IMR-90 (cell line): ENCODE data around the gene KYAT1. TPM values are rescaled to one million over a fixed set of nuclear protein-coding genes. Genes with fewer than 3 reads are reported as not detected.

Source experiments
- ATAC-seq: fragments of 200-7000 bp; cut with Tn5 transposase; 2 replicates; pipeline ENCODE4 v1.9.1; 2020; ENCODE audit warnings: low read depth, mild to moderate bottlenecking, moderate library complexity
- BruUV-seq: library from RNA; stranded (reverse); fragments of 400-500 nt; replicated peaks from 2 replicates; lab custom pipeline; 2021; lab: Mats Ljungman, UMichigan
- CTCF ChIA-PET: fragments of 300-600 bp; formaldehyde crosslinking; extraction: SDS; loops from one replicate; lab custom pipeline; 2021; ENCODE audit warnings: antibody characterized with exemption; lab: Yijun Ruan, JAX
- POLR2A ChIA-PET: fragments of 300-600 bp; sonication (Branson Sonifier 250); formaldehyde crosslinking; loops from one replicate; lab custom pipeline; 2022; ENCODE audit warnings: antibody characterized with exemption; ENCODE audit not compliant: unreplicated experiment; lab: Charles Lee
- DNase-seq: peaks from one replicate; pipeline ENCODE4 v3.0.0; 2013
- H2AFZ ChIP-seq: replicated peaks from 2 replicates; pipeline ENCODE3; 2013; ENCODE audit warnings: low read length, mild to moderate bottlenecking; ENCODE audit not compliant: poor library complexity
- H2AK5ac ChIP-seq: 2 replicates; pipeline ENCODE4 v1.6.1; 2013; ENCODE audit warnings: low read depth, low read length, inconsistent platforms
- H2AK9ac ChIP-seq: replicated peaks from 2 replicates; pipeline ENCODE3; 2013; ENCODE audit warnings: mild to moderate bottlenecking, low read depth, low read length, moderate library complexity; ENCODE audit not compliant: poor library complexity
- H2BK120ac ChIP-seq: 2 replicates; pipeline ENCODE4 v1.6.1; 2013; ENCODE audit warnings: low read depth, low read length, inconsistent platforms
- H2BK15ac ChIP-seq: 3 replicates; pipeline ENCODE4 v1.6.1; 2013; ENCODE audit warnings: low read depth, low read length, inconsistent platforms
- H2BK20ac ChIP-seq: 2 replicates; pipeline ENCODE4 v1.6.1; 2013; ENCODE audit warnings: low read depth, mild to moderate bottlenecking, inconsistent platforms, low read length, moderate library complexity
- H2BK5ac ChIP-seq: 2 replicates; pipeline ENCODE4 v1.6.1; 2013; ENCODE audit warnings: mild to moderate bottlenecking, low read depth, low read length, inconsistent platforms; ENCODE audit not compliant: poor library complexity, severe bottlenecking
- H3K14ac ChIP-seq: replicated peaks from 2 replicates; pipeline ENCODE4 v1.6.1; 2013; ENCODE audit warnings: low read depth, low read length, inconsistent platforms
- H3K18ac ChIP-seq: 2 replicates; pipeline ENCODE4 v1.6.1; 2013; ENCODE audit warnings: low read depth, low read length, control low read depth
- H3K23ac ChIP-seq: 2 replicates; pipeline ENCODE4 v1.6.1; 2013; ENCODE audit warnings: low read depth, low read length, inconsistent platforms
- H3K27ac ChIP-seq: 2 replicates; pipeline ENCODE4 v1.5.1; 2013; ENCODE audit warnings: mild to moderate bottlenecking, control low read depth, low read length; ENCODE audit not compliant: insufficient read depth
- H3K27me3 ChIP-seq: 2 replicates; pipeline ENCODE4 v1.6.1; 2013; ENCODE audit warnings: low read length; ENCODE audit not compliant: control insufficient read depth, insufficient read depth
- H3K36me3 ChIP-seq: 2 replicates; pipeline ENCODE4 v1.6.1; 2013; ENCODE audit warnings: low read length, mixed read lengths; ENCODE audit not compliant: control insufficient read depth, insufficient read depth
- H3K4ac ChIP-seq: 2 replicates; pipeline ENCODE4 v1.6.1; 2013; ENCODE audit warnings: low read depth, low read length, inconsistent platforms
- H3K4me1 ChIP-seq: 2 replicates; pipeline ENCODE4 v1.6.1; 2013; ENCODE audit warnings: low read length, mixed read lengths; ENCODE audit not compliant: control insufficient read depth, insufficient read depth
- H3K4me2 ChIP-seq: 2 replicates; pipeline ENCODE4 v1.6.1; 2013; ENCODE audit warnings: low read depth, mild to moderate bottlenecking, control low read depth, low read length, moderate library complexity
- H3K4me3 ChIP-seq: 2 replicates; pipeline ENCODE4 v1.5.1; 2013; ENCODE audit warnings: low read depth, mild to moderate bottlenecking, control low read depth, low read length, moderate library complexity; ENCODE audit not compliant: insufficient read depth
- H3K56ac ChIP-seq: 2 replicates; pipeline ENCODE4 v1.6.1; 2013; ENCODE audit warnings: low read length, inconsistent platforms; ENCODE audit not compliant: insufficient read depth; ENCODE audit errors: extremely low read depth
- H3K79me1 ChIP-seq, 2 experiments: 2 replicates each; pipeline ENCODE4 v1.6.1; 2013; ENCODE audit warnings: low read length in 2 of 2, inconsistent platforms in 1 of 2, low read depth in 1 of 2
- H3K9ac ChIP-seq: 2 replicates; pipeline ENCODE4 v1.6.1; 2013; ENCODE audit warnings: low read depth, low read length, control low read depth
- H3K9me1 ChIP-seq: 2 replicates; pipeline ENCODE4 v1.6.1; 2013; ENCODE audit warnings: low read length, inconsistent platforms; ENCODE audit not compliant: insufficient read depth
- H3K9me3 ChIP-seq: 2 replicates; pipeline ENCODE4 v1.6.1; 2013; ENCODE audit warnings: low read length; ENCODE audit not compliant: control insufficient read depth, insufficient read depth
- H4K20me1 ChIP-seq: 2 replicates; pipeline ENCODE4 v1.6.1; 2013; ENCODE audit warnings: low read length, inconsistent platforms; ENCODE audit not compliant: insufficient read depth
- H4K5ac ChIP-seq: 2 replicates; pipeline ENCODE4 v1.6.1; 2013; ENCODE audit warnings: mild to moderate bottlenecking, low read depth, low read length, control low read depth
- H4K8ac ChIP-seq, 2 experiments: 2 replicates each; pipeline ENCODE4 v1.6.1; 2013; ENCODE audit warnings: low read depth in 2 of 2, low read length in 2 of 2, control low read depth in 1 of 2, inconsistent platforms in 1 of 2
- H4K91ac ChIP-seq: 2 replicates; pipeline ENCODE4 v1.6.1; 2013; ENCODE audit warnings: low read depth, low read length, inconsistent platforms; ENCODE audit not compliant: insufficient read depth
- BHLHE40 ChIP-seq: fragments of 150-350 bp; IDR thresholded peaks from 2 replicates; pipeline ENCODE4 v1.6.1; 2016; ENCODE audit warnings: mild to moderate bottlenecking, low read depth, low read length
- CEBPB ChIP-seq: IDR thresholded peaks from 2 replicates; pipeline ENCODE4 v1.6.1; 2012; ENCODE audit warnings: low read depth, low read length, improper control_type of control experiment
- CHD1 ChIP-seq: IDR thresholded peaks from 2 replicates; pipeline ENCODE4 v1.6.1; 2012; ENCODE audit warnings: low read depth, low read length, improper control_type of control experiment
- CTCF ChIP-seq: conservative IDR thresholded peaks from 2 replicates; pipeline ENCODE4 v1.5.1; 2012; ENCODE audit warnings: mild to moderate bottlenecking, low read depth, low read length, improper control_type of control experiment
- ELK1 ChIP-seq: fragments of 150-350 bp; IDR thresholded peaks from 2 replicates; pipeline ENCODE4 v1.6.1; 2016; ENCODE audit warnings: low read depth, mild to moderate bottlenecking, low read length, moderate library complexity, borderline replicate concordance
- FOS ChIP-seq: fragments of 150-350 bp; IDR thresholded peaks from 2 replicates; pipeline ENCODE4 v1.6.1; 2016; ENCODE audit warnings: low read depth, low read length
- MAFK ChIP-seq: IDR thresholded peaks from 2 replicates; pipeline ENCODE4 v1.6.1; 2012; ENCODE audit warnings: low read depth, low read length, improper control_type of control experiment
- MAZ ChIP-seq: IDR thresholded peaks from 2 replicates; pipeline ENCODE4 v1.6.1; 2012; ENCODE audit warnings: low read depth, mild to moderate bottlenecking, low read length, improper control_type of control experiment, moderate library complexity, borderline replicate concordance
- NFE2L2 ChIP-seq: fragments of 150-350 bp; IDR thresholded peaks from 2 replicates; pipeline ENCODE4 v1.6.1; 2016; ENCODE audit warnings: low read depth, mild to moderate bottlenecking, low read length
- POLR2A ChIP-seq: IDR thresholded peaks from 2 replicates; pipeline ENCODE4 v1.6.1; 2012; ENCODE audit warnings: mild to moderate bottlenecking, low read depth, low read length
- RAD21 ChIP-seq: IDR thresholded peaks from 2 replicates; pipeline ENCODE4 v1.6.1; 2012; ENCODE audit warnings: low read length, improper control_type of control experiment
- RCOR1 ChIP-seq: IDR thresholded peaks from 2 replicates; pipeline ENCODE4 v1.6.1; 2012; ENCODE audit warnings: mild to moderate bottlenecking, low read length, improper control_type of control experiment; ENCODE audit not compliant: insufficient replicate concordance
- RFX5 ChIP-seq: IDR thresholded peaks from 2 replicates; pipeline ENCODE4 v1.8.0; 2012; ENCODE audit warnings: low read depth, mild to moderate bottlenecking, low read length, moderate library complexity
- SMC3 ChIP-seq: fragments of 150-350 bp; IDR thresholded peaks from 2 replicates; pipeline ENCODE4 v1.6.1; 2016; ENCODE audit warnings: low read depth, mild to moderate bottlenecking, antibody characterized with exemption, low read length, moderate library complexity
- USF2 ChIP-seq: fragments of 150-350 bp; IDR thresholded peaks from 2 replicates; pipeline ENCODE4 v1.6.1; 2017; ENCODE audit warnings: mild to moderate bottlenecking, antibody characterized with exemption, low read length, low read depth
- WGBS, 2 experiments: methylation state at CpG; one replicate each; pipeline versions ENCODE4 v1.1.5 to v1.1.7; 2013; ENCODE audit warnings: missing lambda C conversion rate in 2 of 2; ENCODE audit not compliant: insufficient read length in 1 of 2; ENCODE audit errors: extremely low coverage in 2 of 2; 5-methylcytosine and 5-hydroxymethylcytosine counted together
- dilution Hi-C: fragments of 300-500 bp; cut with HindIII; formaldehyde crosslinking; loops from one replicate; pipeline ENCODE4 v1.14.3; 2018; ENCODE audit warnings: low sequenced_read_pairs; ENCODE audit not compliant: unreplicated experiment
- in situ Hi-C: fragments of 300-500 bp; cut with MboI; formaldehyde crosslinking; loops from 3 replicates; pipeline ENCODE4 v1.14.3; 2019; ENCODE audit warnings: low sequenced_read_pairs, inconsistent platforms, mixed read lengths
- intact Hi-C: fragments of 100-400 bp; cut with micrococcal nuclease; formaldehyde crosslinking; loops from 2 replicates; pipeline ENCODE4 v1.10.0; 2022
- polyA plus RNA-seq, 3 experiments: library from polyadenylated mRNA; depleted of rRNA; stranded (reverse); fragments of >200 nt; gene quantifications; 2 replicates each; pipeline ENCODE4 v1.2.3, GENCODE V29; 2012; ENCODE audit warnings: low replicate concordance in 1 of 3
- total RNA-seq: library from RNA; depleted of rRNA; stranded (reverse); fragments of >200 nt; gene quantifications from 2 replicates; pipeline ENCODE4 v1.2.3, GENCODE V29; 2012

Gene KYAT1
- total and polyA plus RNA-seq, 2 of the 4 experiments (the other 2 are of a cell fraction), result 6.8 to 9.5 TPM

- no peak overlapping the region for H3K27ac ChIP-seq
- H2AK5ac ChIP-seq, result no peak overlapping the region
- H2BK20ac ChIP-seq, result no peak overlapping the region
- 99% methylated on average over 9 of the region's 28 CpGs; no CpG with 5 or more reads in 1 of the 2 experiments for WGBS, 2 experiments
- no peaks in the 10 kb centered on the region for H4K20me1 ChIP-seq
- no peak overlapping the region for H2BK5ac ChIP-seq
- dilution Hi-C loops (no loop called here), in situ Hi-C loops (no loop called here), intact Hi-C loops (no loop called here)
- no peak overlapping the region for H3K14ac ChIP-seq
- no peak overlapping the region for H4K8ac ChIP-seq
- H2BK120ac ChIP-seq, result no peak overlapping the region
- H3K4ac ChIP-seq, result no peak overlapping the region
- DNase-seq (no peak), ATAC-seq (no peak)
- no peaks in the 10 kb centered on the region for H3K9me3 ChIP-seq
- H3K36me3 ChIP-seq, result peaks cover 5% of the 10 kb centered on the region; the same call in 1 of the 2 replicates
- H3K23ac ChIP-seq, result no peak overlapping the region
- CTCF ChIA-PET, result no interaction called here
- no peak overlapping the region for H4K91ac ChIP-seq
- no peaks in the 10 kb centered on the region for H3K79me1 ChIP-seq
- no peak overlapping the region for H2AFZ ChIP-seq
- H3K9ac ChIP-seq, result no peak overlapping the region
- no peak overlapping the region for H2BK15ac ChIP-seq
- H3K4me1 ChIP-seq, result no peaks in the 10 kb centered on the region
- BruUV-seq, result no TSS peak
- no peak overlapping the region for H4K5ac ChIP-seq
- H3K27me3 ChIP-seq, result no peaks in the 10 kb centered on the region
- H3K4me3 ChIP-seq, result no peak overlapping the region
- H3K9me1 ChIP-seq, result 0 out of 2 replicates have a peak, but pooled peaks cover 6% of the 10 kb centered on the region
- H3K18ac ChIP-seq, result no peak overlapping the region
- no peak overlapping the region for H3K4me2 ChIP-seq
- no peak overlapping the region for H2AK9ac ChIP-seq
- H3K56ac ChIP-seq, result no peak overlapping the region
- POLR2A ChIA-PET, result no interaction called here
- TF ChIP-seq NFE2L2 (no peak), CEBPB (no peak), MAZ (no peak), MAFK (no peak), FOS (no peak), BHLHE40 (no peak), RAD21 (no peak), ELK1 (no peak), RCOR1 (no peak), POLR2A (no peak), CHD1 (no peak), USF2 (no peak), SMC3 (no peak), RFX5 (no peak), CTCF (no peak)
Measured at GRCh38 chr9:128835246-128836210, 46.2 kb downstream of the KYAT1 start.
